GM12878 (cell line): ENCODE data around the gene ADAMTSL2.

Experiments used
- CTCF ChIP-seq, 3 experiments: IDR thresholded peaks in 2 of 3; conservative IDR thresholded peaks in 1 of 3; 2 replicates each; pipeline ENCODE4 v1.5.1; 2011; ENCODE audit warnings: low read depth in 3 of 3, low read length in 3 of 3, mild to moderate bottlenecking in 3 of 3, control low read depth in 2 of 3, moderate library complexity in 2 of 3, inconsistent platforms in 1 of 3, mixed read lengths in 1 of 3; ENCODE audit not compliant: control insufficient read depth in 2 of 3, insufficient read depth in 1 of 3; ENCODE audit errors: extremely low read depth in 1 of 3
- EZH2 ChIP-seq: IDR thresholded peaks from 2 replicates; pipeline ENCODE4 v1.6.1; 2012; ENCODE audit warnings: low read depth, mild to moderate bottlenecking, control low read depth, inconsistent platforms, low read length, borderline replicate concordance; ENCODE audit not compliant: control insufficient read depth
- POLR2A ChIP-seq: IDR thresholded peaks from 2 replicates; pipeline ENCODE4 v1.6.1; 2011; ENCODE audit warnings: low read depth, mild to moderate bottlenecking, low read length
- RAD21 ChIP-seq: IDR thresholded peaks from 2 replicates; pipeline ENCODE4 v1.6.1; 2011; ENCODE audit warnings: mild to moderate bottlenecking, low read depth, low read length, moderate library complexity; ENCODE audit not compliant: insufficient read depth

- TF ChIP-seq EZH2 = no peak
- no peak for TF ChIP-seq POLR2A
- no peak for TF ChIP-seq CTCF (IDR thresholded peaks at IDR 0.05 in 2 of 3, conservative IDR thresholded peaks at IDR 0.05 in 1 of 3; ENCODE audit: control insufficient read depth in 2 of 3, extremely low read depth in 1 of 3, insufficient read depth in 1 of 3, low read depth in 3 of 3, low read length in 3 of 3)
- TF ChIP-seq RAD21 = no peak
These were observed 48.6 kb downstream of the ADAMTSL2 start for GRCh38 chr9:133583111-133583510.
